HFFc6 (cell line): Measurements from ENCODE around the gene MMP24. TPM values are rescaled to one million over a fixed set of nuclear protein-coding genes. Genes with fewer than 3 reads are reported as not detected.

Source experiments
- DNase-seq: peaks from one replicate; pipeline ENCODE4 v3.0.0-alpha.2; 2018
- H3K27ac Mint-ChIP-seq: 2 replicates; pipeline ENCODE4 v1.8.0; 2020; ENCODE audit warnings: mild to moderate bottlenecking, mixed read lengths
- H3K27me3 Mint-ChIP-seq: 2 replicates; pipeline ENCODE4 v1.8.0; 2021; ENCODE audit warnings: mild to moderate bottlenecking, moderate library complexity, mixed read lengths; ENCODE audit not compliant: insufficient read depth
- H3K36me3 Mint-ChIP-seq: 2 replicates; pipeline ENCODE4 v1.8.0; 2021; ENCODE audit warnings: low read depth, mixed read lengths
- H3K4me1 Mint-ChIP-seq: 2 replicates; pipeline ENCODE4 v1.8.0; 2020; ENCODE audit warnings: low read depth, mixed read lengths
- H3K4me3 Mint-ChIP-seq: 2 replicates; pipeline ENCODE4 v1.8.0; 2020; ENCODE audit warnings: mild to moderate bottlenecking, moderate library complexity, mixed read lengths
- H3K9me3 Mint-ChIP-seq: 2 replicates; pipeline ENCODE4 v1.8.0; 2020; ENCODE audit warnings: mild to moderate bottlenecking, mixed read lengths
- CTCF ChIP-seq: fragments of 200-600 bp; sonication (generic); IDR thresholded peaks from 2 replicates; pipeline ENCODE4 v1.5.0; 2021; ENCODE audit warnings: antibody characterized with exemption, mild to moderate bottlenecking
- total RNA-seq, 6 experiments: library from RNA; stranded (reverse); fragmentation: NEBNext Ultra II Directional; extraction: Animal tissue kit (Norgen Biotek cat#: 25700); gene quantifications; 2 replicates in 1 of 6; 3 replicates in 5 of 6; pipeline ENCODE4 v1.2.3, GENCODE V29; 2021

The MMP24 gene
- total RNA-seq, 6 experiments from 2014 or later, result 0.48 to 1.2 (median 0.65) TPM

GRCh38 chr20:35326021-35326739 lies 99.7 kb downstream of the MMP24 start:
- Mint-ChIP-seq H3K4me3 (no peak overlapping the region), H3K27ac (peak overlapping the region; percentile 1; the same call in 1 of the 2 replicates), H3K4me1 (peaks cover 75% of the 10 kb centered on the region), H3K27me3 (no peaks in the 10 kb centered on the region; the same call in 1 of the 2 replicates), H3K9me3 (no peaks in the 10 kb centered on the region), H3K36me3 (peaks cover 25% of the 10 kb centered on the region)
- no peak for TF ChIP-seq CTCF
- DNase-seq, result no peak

Other genes starting within 250 kb of the MMP24 start
- gene TRPC4AP, start 133.9 kb upstream of the MMP24 start, total RNA-seq, result 10 to 100 TPM; 70.7 to 89.8 (median 81.6) TPM
- gene EDEM2, start 79.4 kb upstream of the MMP24 start, total RNA-seq, result 10 to 100 TPM; 29.5 to 33.3 (median 32.0) TPM
- gene PROCR, start 54.6 kb upstream of the MMP24 start, total RNA-seq, result 10 to 100 TPM; 21.0 to 29.6 (median 23.4) TPM
- 100 to 1,000 TPM in 4 of 6 experiments, 10 to 100 TPM in 2; 91.7 to 117 (median 105) TPM for gene MMP24OS, start 51.4 kb downstream of the MMP24 start, total RNA-seq
- gene EIF6, start 58.1 kb downstream of the MMP24 start, total RNA-seq, result 100 to 1,000 TPM; 176 to 194 (median 185) TPM
- not detected for gene FAM83C, start 65.7 kb downstream of the MMP24 start, total RNA-seq
- 10 to 100 TPM; 38.6 to 51.1 (median 46.1) TPM for gene UQCC1, start 185.3 kb downstream of the MMP24 start, total RNA-seq
- under 1 TPM; 0.20 to 0.47 (median 0.35) TPM for gene GDF5, start 211.5 kb downstream of the MMP24 start, total RNA-seq
- gene CEP250, start 228.9 kb downstream of the MMP24 start, total RNA-seq, result 10 to 100 TPM; 18.3 to 26.3 (median 22.9) TPM